Activated naive CD4-positive, alpha-beta T cell treated with anti-CD3 and anti-CD28 coated beads for 36 hours (primary cell): ENCODE measurements around the gene AP5M1. TPM values are rescaled to one million over a fixed set of nuclear protein-coding genes. Genes with fewer than 3 reads are reported as not detected.
"Not testable (repeated sequence)": the region's sequence is repeated elsewhere in the genome, so short reads cannot be mapped to it uniquely, and the experiment has no call there.

Experiments used
- CTCF ChIA-PET: fragments of 350-600 bp; sonication (Branson Sonifier 250); formaldehyde crosslinking; loops from one replicate; lab custom pipeline; 2021; ENCODE audit warnings: antibody characterized with exemption; lab: Charles Lee
- DNase-seq: peaks from one replicate; pipeline ENCODE4 v3.0.0-alpha.2; 2020
- H3K27ac Mint-ChIP-seq: one replicate; pipeline ENCODE4 v1.8.0; 2021; ENCODE audit warnings: mild to moderate bottlenecking, mixed read lengths
- H3K27me3 Mint-ChIP-seq: one replicate; pipeline ENCODE4 v1.8.0; 2021; ENCODE audit warnings: low read depth, mixed read lengths
- H3K36me3 Mint-ChIP-seq: one replicate; pipeline ENCODE4 v1.8.0; 2021; ENCODE audit warnings: low read depth, mixed read lengths
- H3K4me1 Mint-ChIP-seq: one replicate; pipeline ENCODE4 v1.8.0; 2021; ENCODE audit warnings: low read depth, mixed read lengths
- H3K4me3 Mint-ChIP-seq: one replicate; pipeline ENCODE4 v1.8.0; 2021; ENCODE audit warnings: mild to moderate bottlenecking, moderate library complexity, mixed read lengths
- H3K9me3 Mint-ChIP-seq: one replicate; pipeline ENCODE4 v1.8.0; 2021; ENCODE audit warnings: mixed read lengths
- intact Hi-C: fragments of 100-400 bp; cut with micrococcal nuclease; formaldehyde crosslinking; loops from one replicate; pipeline ENCODE4 v1.15.1; 2023
- total RNA-seq, 2 experiments: library from RNA; stranded (reverse); gene quantifications; one replicate each; pipeline ENCODE4 v1.2.3, GENCODE V29; 2021

The AP5M1 gene, protein sequence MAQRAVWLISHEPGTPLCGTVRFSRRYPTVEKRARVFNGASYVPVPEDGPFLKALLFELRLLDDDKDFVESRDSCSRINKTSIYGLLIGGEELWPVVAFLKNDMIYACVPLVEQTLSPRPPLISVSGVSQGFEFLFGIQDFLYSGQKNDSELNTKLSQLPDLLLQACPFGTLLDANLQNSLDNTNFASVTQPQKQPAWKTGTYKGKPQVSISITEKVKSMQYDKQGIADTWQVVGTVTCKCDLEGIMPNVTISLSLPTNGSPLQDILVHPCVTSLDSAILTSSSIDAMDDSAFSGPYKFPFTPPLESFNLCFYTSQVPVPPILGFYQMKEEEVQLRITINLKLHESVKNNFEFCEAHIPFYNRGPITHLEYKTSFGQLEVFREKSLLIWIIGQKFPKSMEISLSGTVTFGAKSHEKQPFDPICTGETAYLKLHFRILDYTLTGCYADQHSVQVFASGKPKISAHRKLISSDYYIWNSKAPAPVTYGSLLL
- 10 to 100 TPM; 22.8 to 23.3 TPM for total RNA-seq

DNA sequence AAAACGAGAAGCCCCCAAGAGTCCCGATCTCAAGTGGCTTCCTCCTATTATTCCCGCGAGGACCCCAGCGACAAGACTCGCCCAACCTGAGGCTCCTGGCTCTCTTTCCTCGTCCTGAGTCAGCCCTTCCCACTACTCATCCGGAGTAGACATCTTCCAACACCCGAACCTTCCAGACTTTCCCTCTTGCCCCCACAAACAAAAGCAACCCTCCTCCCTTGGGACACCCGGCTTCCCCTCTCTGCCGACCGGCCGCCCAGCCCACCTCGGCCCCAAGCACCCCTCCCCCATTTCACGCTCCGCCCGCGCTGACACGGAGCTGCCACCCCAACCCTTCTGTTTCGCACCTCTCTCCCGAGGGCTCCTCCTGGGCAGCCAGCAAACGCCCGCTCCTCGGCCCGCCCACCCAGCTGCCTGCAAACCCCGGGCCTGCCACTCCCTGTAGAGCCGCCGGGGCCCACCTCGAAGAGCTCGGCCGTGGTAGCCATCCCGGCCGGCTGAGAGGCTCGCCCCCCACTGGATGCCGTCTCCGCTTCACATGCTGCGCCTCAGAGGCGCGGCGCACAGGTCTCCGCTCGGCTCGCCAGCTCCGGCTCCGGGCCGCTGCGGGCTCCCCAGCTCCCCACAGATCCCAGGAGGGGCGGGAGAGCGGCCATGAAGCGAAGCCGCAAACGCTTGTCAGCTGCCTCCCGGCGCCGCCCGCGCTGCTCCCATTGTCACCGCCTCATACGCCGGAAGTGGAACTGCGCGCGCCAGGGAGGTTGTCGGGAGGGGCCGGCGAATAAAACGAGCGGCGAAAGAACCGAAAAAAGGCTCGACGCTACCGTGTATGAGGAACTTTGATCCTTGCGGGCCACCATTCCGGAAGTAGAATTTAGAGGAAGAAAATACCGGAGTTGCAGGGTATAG is at the start of gene AP5M1, which contains the start of gene EXOC5:
AP5M1 (plus strand) TSS at position 811 of the 909 bp plus-strand sequence. CDS start 344 bp downstream, outside the sequence.
EXOC5 (minus strand) TSS at position 745 of the 909 bp plus-strand sequence; CDS start at position 488, 257 bp downstream.
- peak within 1 kb of the TSS; percentile 99 for H3K27ac Mint-ChIP-seq
- peak; percentile 95 for DNase-seq
- H3K4me3 Mint-ChIP-seq, result peak within 1 kb of the TSS; percentile 99
- no peaks in the 10 kb centered on the region for H3K9me3 Mint-ChIP-seq
- CTCF ChIA-PET, result interaction anchor here (0.7 kb wide), 1 partner anchor 56 kb away, joined by 3 read pairs; no protein-coding TSS in a partner anchor
- peaks cover 9% of the 10 kb centered on the region for H3K36me3 Mint-ChIP-seq
- peaks cover 57% of the 10 kb centered on the region for H3K4me1 Mint-ChIP-seq
- no peaks in the 10 kb centered on the region for H3K27me3 Mint-ChIP-seq
- intact Hi-C loops, result loop anchor here (1.0 to 10.0 kb wide), 9 partner anchors 41 to 1936 kb away; partner anchors contain the start of genes KIAA0586, KTN1, NAA30 and PELI2

DNA sequence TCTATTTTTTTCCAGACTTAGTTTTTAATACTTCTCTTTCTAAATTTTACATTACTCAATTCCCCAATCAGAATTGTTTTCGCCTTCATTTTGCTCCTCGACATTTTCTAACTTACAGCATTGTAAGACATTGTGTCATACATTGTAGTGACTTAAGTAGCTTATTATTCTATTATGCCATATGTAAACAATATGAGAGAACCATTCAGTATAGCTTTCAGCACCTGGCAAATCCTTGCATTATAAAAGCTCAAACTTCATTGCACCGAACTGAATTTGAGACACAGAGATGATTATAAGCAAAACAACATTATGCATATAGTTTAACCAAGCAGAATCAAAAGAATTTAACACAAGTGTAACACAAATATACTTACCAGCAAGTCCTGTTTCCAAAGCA is 46.8 kb upstream of the AP5M1 start:
- CTCF ChIA-PET, result no interaction called here
- Mint-ChIP-seq H3K9me3 (no peaks in the 10 kb centered on the region), H3K36me3 (peaks cover 22% of the 10 kb centered on the region)

DNA sequence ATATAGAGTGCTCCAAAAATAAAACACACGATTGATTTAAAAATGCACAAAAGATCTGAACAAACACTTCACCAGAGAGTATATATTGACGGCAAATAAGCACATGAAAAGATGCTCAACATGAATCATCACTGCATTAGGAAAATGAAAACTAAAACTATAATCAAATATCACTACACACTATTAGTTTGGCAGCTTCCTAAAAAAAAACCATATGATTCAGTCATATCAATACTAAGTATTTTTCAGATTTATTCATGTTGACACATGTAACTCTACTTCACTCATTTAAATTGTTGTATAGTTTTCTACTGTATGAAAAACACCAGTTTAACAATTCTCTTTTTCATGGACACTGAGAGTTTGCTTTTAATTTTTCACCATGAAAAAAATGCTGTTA is 41.7 kb upstream of the AP5M1 start:
- intact Hi-C loops, result loop anchor here (5.0 to 10.0 kb wide), 2 partner anchors 40 to 168 kb away; partner anchors contain the start of genes AP5M1, EXOC5 and NAA30
- H3K4me1 Mint-ChIP-seq, result peaks cover 7% of the 10 kb centered on the region
- CTCF ChIA-PET, result interaction anchor here (0.8 kb wide), 1 partner anchor 1828 kb away, joined by 3 read pairs; no protein-coding TSS in a partner anchor

More for the DNA sequence above, 46.8 kb upstream of the AP5M1 start:
- intact Hi-C loops, result loop anchor here (10.0 kb wide), 1 partner anchor 173 kb away; the partner anchor contains the start of gene NAA30
- Mint-ChIP-seq H3K27ac (no peak overlapping the region), H3K4me3 (no peak overlapping the region), H3K27me3 (no peaks in the 10 kb centered on the region), H3K4me1 (peaks cover 3% of the 10 kb centered on the region)
- no peak for DNase-seq

DNA sequence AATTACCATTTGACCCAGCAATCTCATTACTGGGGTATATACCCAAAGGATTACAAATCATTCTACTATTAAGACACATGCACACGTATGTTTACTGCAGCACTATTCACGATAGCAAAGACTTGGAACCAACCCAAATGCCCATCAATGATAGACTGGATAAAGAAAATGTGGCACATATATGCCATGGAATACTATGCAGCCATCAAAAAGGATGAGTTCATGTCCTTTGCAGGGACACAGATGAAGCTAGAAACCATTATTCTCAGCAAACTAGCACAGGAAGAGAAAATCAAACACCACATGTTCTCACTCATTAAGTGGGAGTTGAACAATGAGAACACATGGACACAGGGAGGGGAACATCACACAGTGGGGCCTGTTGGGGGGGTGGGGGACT is 40.5 kb upstream of the AP5M1 start:
- H3K9me3 Mint-ChIP-seq, CTCF ChIA-PET, H3K4me1 Mint-ChIP-seq, H3K4me3 Mint-ChIP-seq, H3K27me3 Mint-ChIP-seq, H3K27ac Mint-ChIP-seq, DNase-seq: not testable (repeated sequence)
- peaks cover 46% of the 10 kb centered on the region for H3K36me3 Mint-ChIP-seq
- intact Hi-C loops, result loop anchor here (5.0 to 10.0 kb wide), 2 partner anchors 39 to 166 kb away; partner anchors contain the start of genes AP5M1, EXOC5 and NAA30

More for the DNA sequence above, 41.7 kb upstream of the AP5M1 start:
- Mint-ChIP-seq H3K27ac (no peak overlapping the region), H3K4me3 (no peak overlapping the region), H3K36me3 (peaks cover 42% of the 10 kb centered on the region), H3K9me3 (peaks cover 4% of the 10 kb centered on the region), H3K27me3 (no peaks in the 10 kb centered on the region)
- DNase-seq, result no peak

DNA sequence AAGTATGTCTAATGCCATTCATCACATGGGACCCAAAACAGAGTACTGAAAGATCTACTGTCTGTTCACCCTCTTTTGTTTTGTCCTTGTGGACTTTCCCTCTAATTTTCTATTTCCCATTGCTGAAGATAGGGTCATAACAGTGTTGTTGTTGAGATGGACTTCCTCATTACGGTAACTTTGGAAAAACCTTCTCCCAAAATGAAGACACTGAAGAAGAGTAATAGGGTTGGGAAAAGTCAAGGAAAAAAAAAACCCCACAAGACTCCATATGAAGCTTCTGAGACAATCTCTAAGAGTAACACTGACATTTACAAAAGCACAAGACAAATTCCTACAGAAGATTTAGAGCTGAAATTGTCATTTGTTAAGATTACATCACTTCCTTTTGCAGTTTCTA is 36.8 kb upstream of the AP5M1 start:
- no peak overlapping the region for H3K27ac Mint-ChIP-seq
- CTCF ChIA-PET, result no interaction called here
- intact Hi-C loops, result no loop called here
- no peak overlapping the region for H3K4me3 Mint-ChIP-seq
- DNase-seq, result no peak
- peaks cover 3% of the 10 kb centered on the region for H3K4me1 Mint-ChIP-seq
- peaks cover 4% of the 10 kb centered on the region for H3K9me3 Mint-ChIP-seq
- H3K36me3 Mint-ChIP-seq, result peaks cover 41% of the 10 kb centered on the region
- no peaks in the 10 kb centered on the region for H3K27me3 Mint-ChIP-seq

DNA sequence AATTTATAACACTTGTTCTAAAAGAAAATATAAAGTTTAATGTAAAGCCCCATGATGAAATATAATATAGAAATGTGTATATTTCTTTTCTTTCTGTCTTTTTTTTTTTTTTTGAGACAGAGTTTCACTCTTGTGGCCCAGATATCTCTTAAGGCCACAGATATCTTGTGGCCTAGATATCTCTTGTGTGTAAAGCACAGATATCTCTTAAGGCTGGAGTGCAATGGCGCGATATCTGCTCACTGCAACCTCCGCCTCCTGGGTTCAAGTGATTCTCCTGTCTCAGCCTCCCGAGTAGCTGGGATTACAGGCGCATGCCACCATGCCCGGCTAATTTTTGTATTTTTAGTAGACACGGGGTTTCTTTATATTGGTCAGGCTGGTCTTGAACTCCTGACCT is 28.7 kb upstream of the AP5M1 start:
- H3K4me3 Mint-ChIP-seq, intact Hi-C loops, H3K27ac Mint-ChIP-seq, H3K27me3 Mint-ChIP-seq, H3K9me3 Mint-ChIP-seq, DNase-seq, H3K4me1 Mint-ChIP-seq, CTCF ChIA-PET, H3K36me3 Mint-ChIP-seq: not testable (repeated sequence)

DNA sequence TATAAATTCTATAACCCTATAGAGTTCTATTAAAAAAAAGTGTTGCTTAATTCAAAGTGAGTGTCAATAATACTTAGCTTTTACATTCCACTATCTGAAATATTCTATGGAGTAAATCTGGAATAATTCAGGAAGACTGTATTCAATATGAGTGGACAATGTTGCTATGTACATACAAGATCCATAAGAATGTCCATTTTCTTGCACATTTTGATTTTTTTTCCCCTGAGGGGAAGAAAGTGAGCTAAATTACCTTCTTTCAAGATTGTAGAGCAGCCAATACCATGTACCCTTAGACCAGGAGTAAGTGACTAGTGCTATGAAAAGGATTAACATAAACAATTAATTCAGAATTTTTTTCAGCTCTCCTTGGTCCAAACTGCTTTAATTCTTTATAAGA is 25.5 kb upstream of the AP5M1 start:
- intact Hi-C loops, result no loop called here

DNA sequence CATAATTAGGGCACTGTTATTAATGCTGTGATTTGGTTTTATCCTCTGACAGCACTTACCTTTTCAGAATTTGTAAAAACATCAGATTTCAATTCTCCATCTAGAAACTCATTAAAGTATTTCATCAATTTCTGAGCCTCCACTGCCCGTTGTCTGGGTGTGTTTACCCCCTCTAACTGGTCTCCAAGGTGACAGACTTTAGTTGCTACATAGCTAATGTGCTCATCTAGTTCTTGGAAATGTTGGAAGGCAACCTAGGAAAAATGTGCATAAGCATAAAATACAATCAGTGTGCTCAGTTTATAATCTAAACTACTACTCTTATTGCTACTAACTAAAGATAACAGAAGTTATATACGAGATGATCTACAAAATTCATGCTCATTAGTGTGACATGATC is 24.7 kb upstream of the AP5M1 start:
- no peak for DNase-seq
- intact Hi-C loops, result no loop called here
- CTCF ChIA-PET, result no interaction called here
- H3K27me3 Mint-ChIP-seq, result no peaks in the 10 kb centered on the region
- no peaks in the 10 kb centered on the region for H3K4me1 Mint-ChIP-seq
- no peak overlapping the region for H3K4me3 Mint-ChIP-seq
- no peak overlapping the region for H3K27ac Mint-ChIP-seq
- H3K9me3 Mint-ChIP-seq, result no peaks in the 10 kb centered on the region
- H3K36me3 Mint-ChIP-seq, result peaks cover 8% of the 10 kb centered on the region

More for the DNA sequence above, 25.5 kb upstream of the AP5M1 start:
- H3K36me3 Mint-ChIP-seq, result peaks cover 8% of the 10 kb centered on the region
- H3K4me1 Mint-ChIP-seq, result no peaks in the 10 kb centered on the region
- H3K27me3 Mint-ChIP-seq, result no peaks in the 10 kb centered on the region
- H3K27ac Mint-ChIP-seq, result no peak overlapping the region
- DNase-seq, result no peak
- CTCF ChIA-PET, result no interaction called here
- H3K4me3 Mint-ChIP-seq, result no peak overlapping the region
- no peaks in the 10 kb centered on the region for H3K9me3 Mint-ChIP-seq

DNA sequence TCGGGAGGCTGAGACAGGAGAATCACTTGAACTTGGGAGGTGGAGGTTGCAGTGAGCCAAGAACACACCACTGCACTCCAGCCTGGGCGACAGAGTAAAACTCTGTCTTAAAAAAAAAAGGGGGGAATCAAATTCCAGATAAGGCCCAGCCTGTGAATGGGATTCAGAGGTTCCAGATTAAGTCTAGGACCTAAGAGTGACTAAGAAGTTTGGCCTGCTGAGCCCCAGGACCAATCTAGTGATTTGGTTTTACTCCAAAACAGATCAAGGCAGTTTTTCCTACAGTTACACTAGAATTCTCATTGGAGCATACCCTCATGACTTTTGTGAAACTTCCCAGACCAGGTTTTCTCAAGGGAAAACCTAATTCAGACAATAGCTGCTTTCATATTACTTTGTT is 22.8 kb upstream of the AP5M1 start:
- no peaks in the 10 kb centered on the region for H3K4me1 Mint-ChIP-seq
- CTCF ChIA-PET, result interaction anchor here (0.6 to 1.7 kb wide), 2 partner anchors 48 to 1580 kb away, joined by 3 to 4 read pairs; no protein-coding TSS in a partner anchor
- DNase-seq, result no peak
- no peaks in the 10 kb centered on the region for H3K27me3 Mint-ChIP-seq
- peaks cover 6% of the 10 kb centered on the region for H3K36me3 Mint-ChIP-seq
- intact Hi-C loops, result no loop called here
- H3K9me3 Mint-ChIP-seq, result no peaks in the 10 kb centered on the region
- H3K4me3 Mint-ChIP-seq, result no peak overlapping the region
- H3K27ac Mint-ChIP-seq, result no peak overlapping the region

DNA sequence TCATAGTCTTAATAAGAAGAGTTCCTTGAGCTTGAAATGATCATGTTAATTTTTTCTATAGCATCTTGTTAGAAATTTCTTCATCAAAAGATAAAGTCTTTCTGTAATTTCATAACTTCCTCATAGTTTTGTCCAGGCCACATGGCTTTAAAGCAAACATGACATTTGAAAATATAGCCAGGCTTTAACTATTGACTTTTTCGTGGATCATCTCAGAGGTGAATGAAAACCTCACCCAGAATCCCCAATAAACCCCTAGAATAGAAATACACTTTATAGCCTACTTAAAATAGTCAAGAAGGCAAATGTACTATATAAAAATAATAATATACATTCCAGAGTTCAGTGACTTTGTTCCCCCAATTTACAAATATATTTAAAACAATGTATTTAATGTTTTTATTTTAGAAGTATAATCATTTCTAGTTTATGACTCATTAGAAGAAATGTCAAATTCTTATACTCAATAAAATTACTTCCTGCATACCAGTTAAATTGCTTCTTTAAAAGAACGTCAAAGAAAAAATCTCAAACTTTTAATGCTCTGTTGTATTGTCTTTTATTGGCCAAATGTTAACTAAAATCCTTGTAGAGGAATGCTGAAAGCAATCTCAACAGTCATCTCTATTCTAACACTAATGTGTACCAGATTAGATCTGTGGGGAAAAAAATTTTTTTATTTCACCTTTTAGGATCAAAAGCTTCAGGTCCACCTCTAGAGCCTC is 21.7 kb upstream of the AP5M1 start:
- peaks cover 3% of the 10 kb centered on the region for H3K4me1 Mint-ChIP-seq
- H3K36me3 Mint-ChIP-seq, result peaks cover 6% of the 10 kb centered on the region
- CTCF ChIA-PET, result interaction anchor here (0.7 kb wide), 1 partner anchor 19 kb away, joined by 3 read pairs; no protein-coding TSS in a partner anchor
- no peak overlapping the region for H3K4me3 Mint-ChIP-seq
- no peak overlapping the region for H3K27ac Mint-ChIP-seq
- intact Hi-C loops, result no loop called here
- H3K9me3 Mint-ChIP-seq, result no peaks in the 10 kb centered on the region
- no peak for DNase-seq
- H3K27me3 Mint-ChIP-seq, result no peaks in the 10 kb centered on the region

DNA sequence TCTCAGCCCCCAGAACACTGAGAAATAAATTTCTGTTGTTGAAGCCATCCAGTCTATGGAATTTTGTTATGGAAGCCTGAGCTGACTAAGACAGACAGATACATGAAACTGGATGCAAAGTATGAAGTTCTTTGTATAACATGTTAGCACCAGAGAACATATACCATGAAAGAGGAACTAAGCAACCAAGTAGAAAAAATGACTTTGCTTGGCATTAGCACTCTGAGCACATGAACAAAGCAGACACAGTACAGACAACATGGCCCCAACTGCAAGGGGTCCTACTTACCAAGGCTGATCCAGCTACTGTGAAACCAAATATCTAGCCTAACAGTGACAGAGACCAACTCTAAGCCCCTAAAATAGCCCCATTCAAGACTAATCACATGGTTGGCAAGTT is 13.9 kb upstream of the AP5M1 start:
- CTCF ChIA-PET, result interaction anchor here (0.6 kb wide), 2 partner anchors 60 to 765 kb away, joined by 3 read pairs; no protein-coding TSS in a partner anchor
- no peak overlapping the region for H3K27ac Mint-ChIP-seq
- H3K4me1 Mint-ChIP-seq, result peaks cover 37% of the 10 kb centered on the region
- no peak for DNase-seq
- peaks cover 4% of the 10 kb centered on the region for H3K9me3 Mint-ChIP-seq
- no peaks in the 10 kb centered on the region for H3K27me3 Mint-ChIP-seq
- intact Hi-C loops, result no loop called here
- no peak overlapping the region for H3K4me3 Mint-ChIP-seq
- H3K36me3 Mint-ChIP-seq, result peaks cover 29% of the 10 kb centered on the region
